Lower leg skin (tissue), 3 donors: ENCODE data around the gene NME1.

Experiments used
- CTCF ChIP-seq, 3 donors: fragments of 450-650 bp; IDR thresholded peaks; one replicate each; pipeline ENCODE4 v1.5.1; 2016; ENCODE audit warnings: antibody characterized with exemption in 3 of 3, mild to moderate bottlenecking in 3 of 3, moderate library complexity in 2 of 3
- POLR2A ChIP-seq, 2 donors: fragments of 450-650 bp; IDR thresholded peaks; one replicate each; pipeline ENCODE4 v1.6.1; 2016 to 2017; ENCODE audit warnings: antibody characterized with exemption in 2 of 2, mild to moderate bottlenecking in 1 of 2, moderate library complexity in 1 of 2

- TF ChIP-seq CTCF (IDR thresholded peaks at IDR 0.05) (no peak), POLR2A (IDR thresholded peaks at IDR 0.05) (no peak)
These were observed 34.8 kb upstream of the NME1 start for GRCh38 chr17:51118330-51119195.
